Measurements from ENCODE around the gene SERPINA5.

SERPINA5 gene

GRCh38 chr14:94562022-94562421 lies 19.2 kb upstream of the SERPINA5 start:
- in situ Hi-C loops (cut with HindIII; ENCODE audit: low pct_ligation_motif_present, low sequenced_read_pairs): no loop called here
- Histone ChIP-seq H3K4me3 (ENCODE audit: low read depth, low read length) (no peak overlapping the region), H3K36me3 (replicated peaks) (no peaks in the 10 kb centered on the region), H3K27me3 (replicated peaks) (no peaks in the 10 kb centered on the region), H3K27ac (no peak overlapping the region)
- TF ChIP-seq, protein P1, sequence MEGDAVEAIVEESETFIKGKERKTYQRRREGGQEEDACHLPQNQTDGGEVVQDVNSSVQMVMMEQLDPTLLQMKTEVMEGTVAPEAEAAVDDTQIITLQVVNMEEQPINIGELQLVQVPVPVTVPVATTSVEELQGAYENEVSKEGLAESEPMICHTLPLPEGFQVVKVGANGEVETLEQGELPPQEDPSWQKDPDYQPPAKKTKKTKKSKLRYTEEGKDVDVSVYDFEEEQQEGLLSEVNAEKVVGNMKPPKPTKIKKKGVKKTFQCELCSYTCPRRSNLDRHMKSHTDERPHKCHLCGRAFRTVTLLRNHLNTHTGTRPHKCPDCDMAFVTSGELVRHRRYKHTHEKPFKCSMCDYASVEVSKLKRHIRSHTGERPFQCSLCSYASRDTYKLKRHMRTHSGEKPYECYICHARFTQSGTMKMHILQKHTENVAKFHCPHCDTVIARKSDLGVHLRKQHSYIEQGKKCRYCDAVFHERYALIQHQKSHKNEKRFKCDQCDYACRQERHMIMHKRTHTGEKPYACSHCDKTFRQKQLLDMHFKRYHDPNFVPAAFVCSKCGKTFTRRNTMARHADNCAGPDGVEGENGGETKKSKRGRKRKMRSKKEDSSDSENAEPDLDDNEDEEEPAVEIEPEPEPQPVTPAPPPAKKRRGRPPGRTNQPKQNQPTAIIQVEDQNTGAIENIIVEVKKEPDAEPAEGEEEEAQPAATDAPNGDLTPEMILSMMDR (IDR thresholded peaks at IDR 0.05; ENCODE audit: low read depth, low read length, missing control alignments): no peak
- no peak for DNase-seq

DNA sequence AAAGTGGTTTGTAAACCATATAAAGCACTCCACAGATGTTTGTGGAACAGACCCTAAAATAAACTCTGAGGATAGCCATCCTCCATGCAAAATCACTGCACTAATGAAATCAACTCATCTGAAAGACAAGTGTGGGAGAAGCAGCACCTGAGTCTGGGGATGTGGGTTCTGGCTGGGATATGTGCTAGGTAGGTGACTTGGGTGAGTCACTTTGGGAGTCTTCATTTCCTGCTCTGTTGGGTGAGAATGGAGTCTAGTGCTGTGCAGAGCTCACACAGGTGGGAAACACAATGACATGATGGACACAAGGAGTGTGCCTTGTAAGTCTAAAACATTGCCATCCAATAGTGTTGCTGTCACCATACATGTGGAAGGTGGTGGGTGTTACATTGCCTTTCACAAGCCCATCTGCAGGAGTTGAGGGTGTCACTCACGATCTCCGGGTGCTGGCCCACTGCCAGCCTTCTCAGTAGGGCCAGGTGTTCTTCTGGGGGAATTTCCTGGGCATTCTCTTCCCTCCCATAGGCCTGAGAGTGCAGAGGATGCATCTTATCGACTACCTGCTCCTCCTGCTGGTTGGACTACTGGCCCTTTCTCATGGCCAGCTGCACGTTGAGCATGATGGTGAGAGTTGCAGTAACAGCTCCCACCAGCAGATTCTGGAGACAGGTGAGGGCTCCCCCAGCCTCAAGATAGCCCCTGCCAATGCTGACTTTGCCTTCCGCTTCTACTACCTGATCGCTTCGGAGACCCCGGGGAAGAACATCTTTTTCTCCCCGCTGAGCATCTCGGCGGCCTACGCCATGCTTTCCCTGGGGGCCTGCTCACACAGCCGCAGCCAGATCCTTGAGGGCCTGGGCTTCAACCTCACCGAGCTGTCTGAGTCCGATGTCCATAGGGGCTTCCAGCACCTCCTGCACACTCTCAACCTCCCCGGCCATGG lies 18.0 kb upstream of the SERPINA5 start:
- TF ChIP-seq, protein P1 (IDR thresholded peaks at IDR 0.05; ENCODE audit: low read depth, low read length, missing control alignments): no peak
- no peak for DNase-seq
- H3K27ac ChIP-seq: no peak overlapping the region
- no peaks in the 10 kb centered on the region for H3K36me3 ChIP-seq (replicated peaks)
- no peak overlapping the region for H3K4me3 ChIP-seq (ENCODE audit: low read depth, low read length)
- H3K27me3 ChIP-seq (replicated peaks): no peaks in the 10 kb centered on the region
- in situ Hi-C loops (cut with HindIII; ENCODE audit: low pct_ligation_motif_present, low sequenced_read_pairs): no loop called here

- in situ Hi-C loops (cut with HindIII; ENCODE audit: low pct_ligation_motif_present, low sequenced_read_pairs): no loop called here
- H3K27ac ChIP-seq: no peak overlapping the region
- no peaks in the 10 kb centered on the region for H3K27me3 ChIP-seq (replicated peaks)
- no peak for DNase-seq
- no peaks in the 10 kb centered on the region for H3K36me3 ChIP-seq (replicated peaks)
- no peak overlapping the region for H3K4me3 ChIP-seq (ENCODE audit: low read depth, low read length)
- TF ChIP-seq, protein P1 (IDR thresholded peaks at IDR 0.05; ENCODE audit: low read depth, low read length, missing control alignments): no peak
Measured at GRCh38 chr14:94564381-94564780, 16.8 kb upstream of the SERPINA5 start.

DNA sequence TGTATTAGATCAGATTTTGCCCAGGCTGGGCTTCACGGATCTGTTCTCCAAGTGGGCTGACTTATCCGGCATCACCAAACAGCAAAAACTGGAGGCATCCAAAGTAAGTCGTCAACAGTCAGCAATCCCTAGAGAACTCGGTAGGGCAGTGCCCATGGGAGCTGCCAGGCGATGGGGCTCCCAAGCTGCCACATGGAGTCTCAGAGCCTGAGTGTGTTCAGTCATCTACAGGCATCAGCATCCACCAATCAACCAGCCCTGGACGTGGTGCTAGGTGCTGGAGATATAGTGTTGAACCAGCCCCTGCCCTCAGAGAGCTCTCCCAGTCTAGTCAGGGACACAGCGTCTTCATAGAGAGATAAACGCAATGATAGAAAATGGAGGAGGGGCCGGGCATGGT lies 13.0 kb upstream of the SERPINA5 start:
- Histone ChIP-seq H3K27me3 (replicated peaks) (no peaks in the 10 kb centered on the region), H3K4me3 (ENCODE audit: low read depth, low read length) (no peak overlapping the region)
- in situ Hi-C loops (cut with HindIII; ENCODE audit: low pct_ligation_motif_present, low sequenced_read_pairs): no loop called here

DNA sequence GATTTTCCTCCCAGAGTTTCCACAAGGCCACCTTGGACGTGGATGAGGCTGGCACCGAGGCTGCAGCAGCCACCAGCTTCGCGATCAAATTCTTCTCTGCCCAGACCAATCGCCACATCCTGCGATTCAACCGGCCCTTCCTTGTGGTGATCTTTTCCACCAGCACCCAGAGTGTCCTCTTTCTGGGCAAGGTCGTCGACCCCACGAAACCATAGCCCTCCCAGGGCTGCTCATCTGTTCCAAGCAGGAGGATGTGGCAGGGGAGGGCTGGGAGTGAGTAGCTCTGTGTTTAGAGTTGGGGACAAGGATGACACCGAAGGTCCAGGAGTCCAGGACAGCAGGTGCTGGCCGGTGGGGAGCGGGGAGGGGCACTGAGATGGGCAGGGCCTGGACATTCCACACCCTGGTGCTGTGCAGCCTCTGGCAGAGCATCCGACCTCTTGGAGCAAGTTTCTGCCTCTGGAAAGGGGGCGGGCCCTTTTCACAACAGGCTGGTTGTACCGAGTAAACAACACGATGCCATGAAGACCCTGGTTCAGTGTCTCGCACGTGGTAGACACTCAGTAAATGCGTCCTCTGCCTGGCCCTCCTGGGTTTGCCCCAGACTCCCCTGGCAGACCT lies 11.7 kb upstream of the SERPINA5 start:
- TF ChIP-seq, protein P1 (IDR thresholded peaks at IDR 0.05; ENCODE audit: low read depth, low read length, missing control alignments): no peak
- in situ Hi-C loops (cut with HindIII; ENCODE audit: low pct_ligation_motif_present, low sequenced_read_pairs): no loop called here

More for the DNA sequence above, 13.0 kb upstream of the SERPINA5 start:
- no peaks in the 10 kb centered on the region for H3K36me3 ChIP-seq (replicated peaks)
- TF ChIP-seq, protein P1 (IDR thresholded peaks at IDR 0.05; ENCODE audit: low read depth, low read length, missing control alignments): no peak
- no peak overlapping the region for H3K27ac ChIP-seq
- DNase-seq: no peak

More for the DNA sequence above, 11.7 kb upstream of the SERPINA5 start:
- Histone ChIP-seq H3K4me3 (ENCODE audit: low read depth, low read length) (no peak overlapping the region), H3K36me3 (replicated peaks) (no peaks in the 10 kb centered on the region), H3K27ac (no peak overlapping the region), H3K27me3 (replicated peaks) (no peaks in the 10 kb centered on the region)
- DNase-seq: no peak
